ENCODE data around the gene GPN3.
"Not testable (repeated sequence)": the region's sequence is repeated elsewhere in the genome, so short reads cannot be mapped to it uniquely, and the experiment has no call there.

The GPN3 gene

DNA sequence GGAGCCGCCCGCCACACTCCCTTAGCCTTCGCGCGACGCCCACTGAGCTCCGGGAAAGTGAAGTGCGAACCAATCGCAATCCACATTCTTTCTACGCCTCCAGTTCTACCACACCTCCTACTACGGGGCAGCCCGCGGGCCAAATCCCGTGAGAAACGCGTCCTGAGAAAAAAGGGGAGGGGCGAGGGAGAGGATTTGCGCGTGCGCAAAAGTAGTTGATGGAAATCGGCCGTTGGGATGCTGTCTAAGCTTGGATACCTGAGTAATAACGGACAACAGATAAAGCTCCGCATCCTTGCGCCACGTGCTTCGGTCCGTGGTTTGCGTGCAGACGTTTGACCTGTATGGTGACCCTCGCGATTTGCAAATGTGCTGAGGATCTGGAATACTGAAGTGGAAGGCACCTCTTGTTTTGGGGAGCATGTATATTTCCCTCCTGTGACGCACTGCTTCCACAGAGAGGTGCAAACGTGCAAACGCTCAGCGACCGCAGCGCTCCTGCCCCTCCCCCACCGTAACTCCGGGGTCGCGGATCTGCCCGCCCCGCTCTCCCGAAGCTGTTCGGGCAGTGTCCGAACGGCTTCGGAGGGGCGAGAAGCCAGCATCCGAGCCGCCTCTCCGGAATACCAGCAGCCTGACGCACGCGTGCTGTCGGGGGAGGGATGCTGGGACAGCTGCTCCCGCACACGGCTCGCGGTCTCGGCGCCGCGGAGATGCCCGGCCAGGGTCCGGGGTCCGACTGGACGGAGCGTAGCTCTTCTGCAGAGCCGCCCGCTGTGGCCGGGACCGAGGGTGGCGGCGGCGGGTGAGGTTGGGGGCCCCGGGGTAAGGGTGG, at the start of gene GPN3, which contains the start of gene FAM216A:
Gene GPN3, minus strand, starts transcription at position 44 of the 835 bp plus-strand sequence. CDS start 54 bp downstream, outside the sequence.
Gene FAM216A, plus strand, starts transcription at position 632 of the 835 bp plus-strand sequence. Its CDS starts 31 bp downstream, at position 663.
- peak; percentile 90 to 91 for DNase-seq (ENCODE audit: low read depth in 2 of 2)

GRCh38 chr12:110516995-110517394, 48.9 kb upstream of the GPN3 start:
- no peak for DNase-seq (ENCODE audit: low read depth in 2 of 2)

- DNase-seq (ENCODE audit: low read depth in 2 of 2): no peak
Observed at GRCh38 chr12:110514363-110514762, 46.3 kb upstream of the GPN3 start.

DNA sequence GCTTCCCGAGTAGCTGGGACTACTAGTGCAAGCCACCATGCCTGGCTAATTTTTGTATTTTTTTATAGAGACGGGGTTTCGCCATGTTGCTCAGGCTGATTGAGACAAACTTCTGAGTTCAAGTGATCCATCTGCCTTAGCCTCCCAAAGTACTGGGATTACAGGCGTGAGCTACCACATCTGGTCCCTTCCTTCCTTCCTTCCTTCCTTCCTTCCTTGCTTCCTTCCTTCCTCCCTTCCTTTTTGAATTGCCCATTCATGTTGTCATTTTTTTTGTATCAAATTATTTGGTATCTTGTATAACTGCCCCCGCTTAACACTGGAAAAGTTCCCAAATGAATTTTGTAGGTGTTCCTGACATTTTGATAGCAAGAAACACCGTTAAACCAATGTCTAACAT, 45.8 kb upstream of the GPN3 start:
- DNase-seq (ENCODE audit: low read depth in 2 of 2): no peak

DNA sequence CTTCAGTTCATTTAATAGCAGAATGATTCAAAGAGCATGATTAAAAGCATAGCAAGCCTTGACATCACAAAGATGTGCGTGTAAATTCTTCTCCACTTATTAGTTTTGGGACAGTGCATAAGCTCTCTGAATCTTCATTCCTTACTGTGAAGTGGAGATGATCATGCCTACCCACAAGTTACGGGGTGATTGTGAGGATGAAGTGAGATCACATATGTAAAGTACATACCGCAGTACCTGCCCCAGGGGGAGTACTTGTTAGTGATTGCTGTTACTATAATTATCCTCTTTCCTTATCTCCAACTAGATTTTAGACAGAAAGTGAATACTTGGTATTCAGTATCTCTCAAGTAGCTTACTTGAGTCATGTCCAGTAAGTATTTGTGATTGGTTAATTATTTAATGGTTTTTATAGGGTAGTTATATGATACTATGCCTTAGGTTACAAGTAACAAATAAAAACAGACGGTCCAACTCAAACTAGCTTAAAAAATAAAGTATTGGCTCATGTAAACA, 40.1 kb upstream of the GPN3 start:
- DNase-seq (ENCODE audit: low read depth in 2 of 2): no peak

DNA sequence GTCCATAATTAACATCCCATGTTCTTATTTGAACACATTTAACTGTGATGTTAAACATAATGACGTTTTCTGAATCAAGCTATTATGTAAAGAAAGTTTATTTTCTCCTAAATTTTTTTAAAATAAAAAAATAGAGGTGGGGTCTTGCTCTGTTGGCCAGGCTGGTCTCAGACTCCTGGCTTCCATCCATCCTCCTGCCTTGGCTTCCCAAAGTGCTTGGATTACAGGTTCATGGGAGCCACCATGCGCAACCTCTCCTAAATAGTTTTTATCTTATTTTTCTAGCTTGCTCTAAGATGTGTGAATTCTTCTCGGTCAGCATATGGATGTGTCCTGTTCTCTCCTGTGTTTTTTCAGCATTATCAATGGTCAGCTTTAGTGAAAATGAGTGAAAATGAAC, 37.3 kb upstream of the GPN3 start:
- no peak for DNase-seq (ENCODE audit: low read depth in 2 of 2)

DNA sequence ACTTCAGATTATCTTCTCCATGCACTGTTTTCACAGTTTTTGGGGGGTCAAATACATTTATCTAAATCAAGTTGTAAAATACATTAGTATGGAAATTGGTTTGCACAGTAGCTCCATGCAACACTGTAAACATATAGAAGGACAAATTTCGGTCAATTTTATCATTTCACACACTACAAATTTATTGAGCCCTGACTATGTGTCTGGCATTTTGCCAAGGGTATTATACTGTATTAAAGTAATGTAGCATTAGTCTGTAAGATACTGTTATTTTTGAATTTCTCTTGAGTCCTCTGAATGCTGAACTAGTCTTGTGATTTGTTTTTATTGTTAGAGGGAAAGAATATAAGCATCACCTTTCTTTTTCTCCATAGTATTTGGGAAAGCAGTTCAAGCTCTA, 35.4 kb upstream of the GPN3 start:
- DNase-seq (ENCODE audit: low read depth in 2 of 2): no peak

DNA sequence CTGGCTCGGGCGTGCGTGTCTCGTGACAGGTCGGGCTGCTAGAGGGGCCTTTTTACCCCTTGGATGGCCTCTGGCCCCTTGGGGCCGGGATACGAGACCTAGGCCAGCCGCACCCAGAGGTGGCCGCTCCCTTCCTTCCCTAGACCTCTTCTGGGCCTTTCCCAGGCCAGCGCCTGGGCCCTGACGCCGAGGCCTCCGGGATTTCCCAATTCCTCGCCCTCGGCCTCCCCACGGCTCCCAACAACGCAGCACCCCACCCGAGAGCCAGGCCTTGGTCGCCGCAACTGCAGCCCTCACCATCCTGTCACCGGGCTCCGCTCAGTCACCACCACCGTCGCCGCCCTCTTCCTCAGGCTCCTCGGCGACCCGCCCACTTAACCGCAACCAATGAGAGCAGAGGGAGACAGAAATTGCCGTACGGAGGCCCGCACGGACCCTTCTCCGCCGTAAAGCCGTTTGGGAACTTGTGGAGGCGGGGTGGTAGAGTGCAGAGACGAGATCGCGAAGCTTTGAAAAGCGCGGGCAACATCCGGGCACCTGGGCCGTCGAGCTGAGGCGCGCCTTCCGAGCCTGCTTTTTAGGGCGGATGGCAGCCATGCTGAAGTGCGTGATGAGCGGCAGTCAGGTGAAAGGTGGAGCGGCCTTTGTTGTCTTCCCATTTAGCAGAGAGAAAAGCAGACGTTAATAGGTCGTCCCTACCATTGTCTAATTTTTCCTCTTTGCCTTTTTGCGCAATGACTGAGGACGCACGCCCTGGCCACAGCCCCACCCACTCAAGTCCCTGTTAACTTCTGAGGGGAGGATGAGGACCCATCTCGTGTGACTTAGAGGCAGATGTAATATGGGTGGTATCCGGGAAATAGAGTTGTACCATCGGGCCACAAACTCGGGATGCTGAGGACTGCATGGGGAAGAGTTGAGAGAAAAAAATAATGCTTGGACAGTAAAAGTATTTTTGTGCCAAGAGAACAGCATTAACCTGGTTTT, 34.0 kb upstream of the GPN3 start, which contains the start of the genes RAD9B and VPS29:
Gene RAD9B, plus strand, starts transcription at position 580 of the 987 bp plus-strand sequence. Its CDS starts 7 bp downstream, at position 587.
Gene VPS29, minus strand, starts transcription at position 360 of the 987 bp plus-strand sequence. Its CDS starts 60 bp downstream, at position 300.
- DNase-seq (ENCODE audit: low read depth in 2 of 2): peak; percentile 96 to 98

- peak in 1 of 2 donors; percentile 26 for DNase-seq (ENCODE audit: low read depth in 2 of 2)
Observed at GRCh38 chr12:110501399-110501751, 33.3 kb upstream of the GPN3 start.

DNA sequence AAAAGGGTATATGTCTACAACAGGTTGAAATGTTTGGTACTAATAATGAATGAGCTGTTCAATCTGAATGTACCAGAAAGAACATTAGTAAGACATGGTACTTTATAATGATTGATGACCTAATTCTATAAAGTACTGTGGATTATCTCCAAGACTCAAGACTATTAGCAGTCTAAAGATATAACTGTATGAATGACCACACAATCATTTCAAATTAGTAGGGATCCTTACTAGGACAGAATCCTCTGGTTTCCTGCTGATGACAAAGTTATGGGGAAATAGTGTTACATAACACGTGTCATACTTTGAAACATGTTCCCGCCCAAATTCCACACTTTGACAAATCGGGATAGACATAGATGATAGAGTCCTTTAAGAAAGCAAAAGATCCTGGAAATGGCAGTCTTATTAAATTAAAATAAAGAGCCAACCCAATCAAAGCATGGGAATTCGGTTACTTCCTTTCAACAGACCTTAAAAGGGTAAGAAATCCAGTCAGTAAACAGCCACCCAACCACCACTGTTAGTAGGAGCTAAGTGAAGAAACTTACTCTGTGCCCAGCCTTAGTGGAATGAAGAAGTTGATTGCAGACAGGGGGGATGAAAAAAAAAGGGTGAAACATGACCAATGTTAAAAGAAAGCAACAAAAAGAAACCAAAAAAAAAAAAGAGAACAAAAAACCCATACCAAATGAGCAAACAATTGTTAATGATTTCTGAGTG, 31.1 kb upstream of the GPN3 start:
- DNase-seq (ENCODE audit: low read depth in 2 of 2): no peak

GRCh38 chr12:110475426-110475825, 7.4 kb upstream of the GPN3 start:
- no peak for DNase-seq (ENCODE audit: low read depth in 2 of 2)

GRCh38 chr12:110467847-110468213, 227 bp downstream of the GPN3 start:
- DNase-seq (ENCODE audit: low read depth in 2 of 2): no peak

DNA sequence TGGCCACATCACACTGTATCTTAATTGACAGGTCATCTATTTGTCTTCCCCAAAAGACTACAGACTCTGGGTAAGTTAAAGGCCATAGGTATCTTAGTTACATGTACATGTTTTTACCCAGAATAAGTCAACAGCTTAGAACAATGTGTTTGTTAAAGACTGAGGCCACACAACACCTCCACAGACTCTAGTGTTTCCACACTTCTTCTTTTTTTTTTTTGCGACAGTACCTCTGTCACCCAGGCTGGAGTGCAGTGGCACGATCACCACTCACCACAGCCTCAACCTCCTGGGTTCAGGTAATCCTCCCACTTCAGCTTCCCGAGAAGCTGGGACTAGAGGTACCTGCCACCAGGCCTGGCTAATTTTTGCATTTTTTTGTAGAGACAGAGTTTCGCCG, 1.3 kb downstream of the GPN3 start:
- no peak for DNase-seq (ENCODE audit: low read depth in 2 of 2)

DNA sequence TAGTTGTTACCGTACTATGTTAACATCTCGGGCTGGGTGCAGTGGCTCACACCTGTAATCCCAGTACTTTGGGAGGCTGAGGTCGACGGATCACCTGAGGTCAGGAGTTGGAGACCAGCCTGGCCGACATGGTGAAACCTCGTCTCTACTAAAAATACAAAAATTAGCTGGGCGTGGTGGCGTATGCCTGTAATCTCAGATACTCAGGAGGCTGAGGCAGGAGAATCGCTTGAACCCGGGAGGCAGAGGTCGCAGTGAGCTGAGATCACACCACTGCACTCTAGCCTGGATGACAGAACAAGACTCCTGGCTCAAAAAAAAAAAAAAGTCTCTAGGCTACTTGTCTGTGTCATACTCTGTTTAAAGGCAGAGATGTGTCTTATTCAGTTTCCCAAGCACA, 2.3 kb downstream of the GPN3 start:
- not testable (repeated sequence) for DNase-seq (ENCODE audit: low read depth in 2 of 2)

DNA sequence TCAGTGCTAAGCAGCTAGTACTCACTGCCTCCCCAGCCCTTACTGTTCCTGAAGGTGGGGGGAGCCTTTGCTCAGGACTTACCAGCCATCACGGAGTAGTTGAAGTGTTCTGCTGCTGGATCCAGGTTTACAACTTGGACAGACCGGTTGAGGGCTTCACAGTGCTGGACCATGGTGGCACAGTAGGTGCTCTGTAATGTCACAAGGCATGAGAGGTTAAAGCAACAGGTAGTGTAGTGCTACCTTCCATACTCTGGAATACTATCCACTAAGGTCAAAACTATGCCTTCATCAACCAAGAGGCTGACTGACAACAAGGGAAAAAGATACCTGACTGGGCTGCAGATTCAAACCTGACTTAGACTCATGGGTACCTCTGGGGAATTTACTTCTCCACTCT, 3.0 kb downstream of the GPN3 start:
- DNase-seq (ENCODE audit: low read depth in 2 of 2): no peak

GRCh38 chr12:110461189-110461588, 6.9 kb downstream of the GPN3 start:
- DNase-seq (ENCODE audit: low read depth in 2 of 2): not testable (repeated sequence)

DNA sequence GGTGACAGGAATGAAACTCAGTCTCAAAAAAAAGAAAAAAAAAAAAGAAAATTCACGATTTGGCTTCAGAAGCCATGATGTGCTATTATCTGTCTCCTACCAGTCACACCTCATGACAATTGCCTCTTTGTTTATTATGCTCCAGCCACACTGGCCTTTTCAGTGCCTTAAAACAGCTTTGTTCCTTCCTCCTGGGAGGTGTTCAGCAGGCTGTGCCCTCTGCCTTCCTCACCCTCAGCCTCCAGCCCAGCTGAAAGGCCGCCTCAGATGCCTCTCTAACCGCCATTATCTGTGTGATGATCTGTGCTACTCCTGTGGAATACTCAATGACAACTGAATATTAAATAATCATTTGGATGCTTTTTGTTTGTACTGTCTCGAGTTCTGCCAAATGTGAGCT, 9.3 kb downstream of the GPN3 start:
- no peak for DNase-seq (ENCODE audit: low read depth in 2 of 2)

DNA sequence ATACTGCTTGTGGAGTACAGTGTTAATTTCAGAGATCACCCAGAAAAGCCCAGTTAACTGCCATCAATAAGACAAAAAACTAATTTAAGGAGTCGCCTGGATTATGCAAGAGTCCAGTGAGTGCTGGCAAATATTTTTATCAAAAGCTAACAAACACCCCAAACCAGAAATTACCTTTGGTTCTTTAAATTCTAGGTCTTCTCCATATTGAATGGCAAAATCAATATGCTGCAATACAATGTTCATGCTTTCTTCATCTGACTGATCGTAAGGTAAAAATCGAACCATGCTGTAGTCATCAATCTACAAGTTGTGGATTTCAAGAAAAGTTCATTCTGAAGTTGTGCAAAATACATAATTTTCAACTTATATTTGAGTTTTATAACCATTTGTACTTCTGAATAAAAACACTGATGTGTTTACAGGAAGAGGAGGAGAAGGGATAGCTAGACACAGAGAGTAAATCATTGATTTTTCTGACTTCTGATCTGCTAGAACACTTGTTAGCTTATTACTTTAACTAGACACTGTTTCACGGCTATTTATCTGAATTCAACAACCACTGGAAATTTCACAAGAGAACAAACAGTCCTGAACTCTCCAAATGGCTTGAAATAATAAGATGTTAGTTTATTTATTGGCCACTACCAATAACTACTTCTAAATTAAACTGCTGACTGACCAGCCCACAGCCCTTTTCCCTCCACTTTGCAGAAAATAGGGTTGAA, 14.3 kb downstream of the GPN3 start:
- no peak for DNase-seq (ENCODE audit: low read depth in 2 of 2)

DNA sequence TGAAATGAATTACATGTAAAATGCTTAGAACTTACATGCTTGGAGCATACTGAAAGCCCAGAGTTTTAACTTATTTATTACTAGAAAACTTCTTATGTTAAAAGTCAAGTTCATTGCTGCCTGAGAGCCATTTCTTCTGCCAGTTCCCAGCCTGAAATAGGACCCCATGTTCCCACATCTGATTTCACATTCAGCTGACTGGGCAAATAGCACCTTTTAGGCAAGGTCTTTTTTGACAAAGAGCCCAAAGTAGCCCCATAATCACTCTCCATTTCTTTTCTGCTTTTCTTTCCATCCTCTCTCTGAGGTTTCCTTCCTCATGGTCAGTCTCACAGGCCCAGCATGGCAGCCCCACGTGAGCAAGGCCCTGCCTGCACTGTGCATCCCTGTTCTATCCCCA, 16.8 kb downstream of the GPN3 start:
- no peak for DNase-seq (ENCODE audit: low read depth in 2 of 2)

DNA sequence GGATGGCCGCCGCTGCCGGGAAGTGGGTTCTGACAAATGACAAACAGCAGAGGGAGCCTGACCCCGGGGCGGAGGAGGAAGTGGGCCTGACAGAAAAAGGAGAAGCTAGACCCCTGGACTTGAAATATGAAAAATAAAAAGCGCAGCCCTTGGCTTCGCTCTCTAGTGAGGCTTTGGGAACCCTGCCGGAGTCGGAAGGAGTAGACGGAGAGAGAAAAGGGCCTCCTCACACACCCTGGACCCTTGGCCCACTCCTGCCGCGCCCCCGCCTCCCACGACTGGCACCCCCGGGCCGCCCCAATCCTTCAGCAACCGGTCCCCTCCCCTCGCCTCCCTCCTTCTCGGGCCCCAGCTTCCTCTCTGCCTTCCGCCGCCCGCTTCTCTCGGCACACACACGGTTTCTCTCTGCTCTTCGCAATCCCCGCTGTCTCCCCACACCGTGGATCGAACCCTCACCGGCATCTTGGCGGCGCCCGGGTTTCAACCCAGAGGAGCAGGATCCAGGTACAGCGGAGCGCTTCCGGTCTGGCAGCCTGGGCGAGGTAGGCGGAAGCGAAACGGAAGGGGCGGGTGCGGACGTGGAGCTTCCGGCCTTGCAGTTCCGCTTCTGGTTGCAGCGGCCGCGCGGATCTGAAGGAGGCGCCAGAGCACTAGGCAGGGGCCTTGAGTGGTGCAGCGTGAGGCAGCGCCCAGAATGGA, 18.1 kb downstream of the GPN3 start, which contains the start of gene ARPC3:
Gene ARPC3, minus strand, starts transcription at position 539 of the 699 bp plus-strand sequence. Its CDS starts 77 bp downstream, at position 462.
- DNase-seq (ENCODE audit: low read depth in 2 of 2): peak; percentile 91 to 94
